NT2/D1 (cell line): ENCODE results near the gene RELN.

Source experiments
- YY1 ChIP-seq: IDR thresholded peaks from 2 replicates; pipeline ENCODE4 v1.6.1; 2011; ENCODE audit not compliant: insufficient read length, insufficient read depth
- ZNF274 ChIP-seq: IDR thresholded peaks from 2 replicates; pipeline ENCODE4 v1.6.1; 2011; ENCODE audit warnings: mild to moderate bottlenecking, low read depth, low read length

GRCh38 chr7:103823084-103823483 is 166.4 kb downstream of the RELN start:
- no peak for TF ChIP-seq YY1
- no peak for TF ChIP-seq ZNF274
